ENCODE results near the gene SYT7. TPM values are rescaled to one million over a fixed set of nuclear protein-coding genes. Genes with fewer than 3 reads are reported as not detected.
A peak's percentile ranks its signal among the peaks of the same experiment; 100 is the strongest.

SYT7 gene
- total RNA-seq, 2 experiments from 2014 or later, result not detected

DNA sequence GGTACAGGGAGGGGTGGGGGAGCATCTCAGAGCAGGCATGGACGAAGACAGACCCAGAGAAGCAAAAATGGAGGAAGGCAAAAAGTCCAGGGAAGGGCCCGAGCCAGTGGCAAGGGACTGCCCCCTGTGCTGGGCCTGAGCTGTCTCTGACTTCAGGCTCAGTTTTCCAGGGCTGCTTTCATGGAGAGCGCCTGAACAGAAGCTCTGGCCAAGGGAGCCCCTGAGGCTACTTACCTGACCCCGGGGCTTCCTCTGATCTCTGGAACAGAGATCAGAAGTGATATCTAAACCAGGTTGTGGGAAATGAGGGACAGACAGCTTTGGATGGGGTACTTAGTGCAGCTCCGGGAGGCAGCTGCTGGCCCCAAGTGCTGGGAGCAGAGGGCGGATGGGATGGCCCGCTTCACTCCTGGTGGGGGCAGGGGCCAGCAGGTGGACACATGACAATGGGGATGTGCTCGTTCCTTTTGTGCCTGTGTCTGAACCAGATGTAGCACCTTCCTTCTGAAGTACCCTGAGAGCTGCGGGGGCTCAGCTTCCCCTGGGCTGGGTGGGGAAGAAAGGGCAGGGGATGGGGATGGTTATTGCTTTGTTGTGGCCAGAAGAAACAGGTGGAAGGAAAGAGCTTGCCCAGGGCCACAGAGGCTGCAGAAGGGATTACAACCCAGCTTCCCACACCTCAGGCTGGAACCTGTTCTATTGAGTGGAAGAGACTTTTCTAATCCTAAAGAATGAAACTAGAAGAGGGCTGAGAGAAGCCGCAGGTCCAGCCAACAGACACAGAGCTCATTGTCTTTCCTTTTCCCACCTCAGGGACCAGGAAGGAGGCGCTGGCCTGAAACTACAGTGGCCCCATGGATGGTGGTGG, 66.6 kb downstream of the SYT7 start:
- CTCF ChIA-PET, result interaction anchor here (0.7 to 2.5 kb wide), 7 partner anchors 12 to 219 kb away, joined by 3 to 12 read pairs (median 4); no protein-coding TSS in a partner anchor
- POLR2A ChIA-PET, result interaction anchor here (0.6 kb wide), 1 partner anchor 189 kb away, joined by 4 read pairs; no protein-coding TSS in a partner anchor
- peaks cover 6% of the 10 kb centered on the region for H3K4me1 Mint-ChIP-seq (ENCODE audit: low read depth)
- H3K27ac Mint-ChIP-seq, result no peak overlapping the region
- no peaks in the 10 kb centered on the region for H3K36me3 Mint-ChIP-seq (ENCODE audit: low read depth)
- peaks cover 12% of the 10 kb centered on the region for H3K27me3 Mint-ChIP-seq (ENCODE audit: low read depth)
- DNase-seq, result no peak
- no peak overlapping the region for H3K4me3 Mint-ChIP-seq
- H3K9me3 Mint-ChIP-seq (ENCODE audit: insufficient read depth), result no peaks in the 10 kb centered on the region
- ATAC-seq, result no peak

DNA sequence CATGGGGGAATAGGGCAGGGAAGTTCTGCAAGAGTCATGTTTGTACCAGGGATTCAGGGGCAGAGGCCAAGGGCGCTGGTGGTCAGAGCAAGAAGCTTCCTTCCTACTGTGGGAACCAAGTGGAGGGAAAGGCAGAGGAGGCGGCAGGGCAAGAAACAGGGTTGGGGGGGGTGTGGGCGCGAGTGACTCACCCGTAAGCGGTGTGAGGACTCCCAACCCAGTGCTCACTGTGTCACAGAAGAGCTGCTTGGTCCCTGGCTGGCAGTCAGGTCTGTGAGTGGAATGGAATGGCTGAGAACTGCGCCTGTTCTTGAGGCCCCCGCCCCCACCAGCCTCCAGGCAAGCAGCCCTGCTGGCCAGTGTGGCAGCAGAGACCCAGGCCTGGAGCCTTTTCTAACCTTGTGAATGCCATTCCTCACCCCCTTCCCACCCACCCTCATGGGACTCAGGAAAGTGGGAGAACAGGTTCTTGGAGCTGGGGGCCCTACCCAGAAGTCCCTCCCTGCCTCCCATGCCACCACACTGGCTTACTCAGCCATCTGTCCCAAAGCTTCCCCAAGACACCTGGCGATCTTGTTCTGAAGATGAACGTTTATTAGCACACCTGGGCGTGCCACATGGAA, 67.6 kb downstream of the SYT7 start:
- DNase-seq (no peak), ATAC-seq (no peak)
- ChIA-PET POLR2A (interaction anchor here (0.6 kb wide), 1 partner anchor 188 kb away, joined by 4 read pairs; no protein-coding TSS in a partner anchor), CTCF (interaction anchor here (1.2 to 2.5 kb wide), 2 partner anchors 31 to 67 kb away, joined by 5 to 12 read pairs; no protein-coding TSS in a partner anchor)
- peaks cover 13% of the 10 kb centered on the region for H3K27me3 Mint-ChIP-seq (ENCODE audit: low read depth)
- peaks cover 7% of the 10 kb centered on the region for H3K4me1 Mint-ChIP-seq (ENCODE audit: low read depth)
- H3K27ac Mint-ChIP-seq, result no peak overlapping the region
- H3K4me3 Mint-ChIP-seq, result no peak overlapping the region
- no peaks in the 10 kb centered on the region for H3K9me3 Mint-ChIP-seq (ENCODE audit: insufficient read depth)
- no peaks in the 10 kb centered on the region for H3K36me3 Mint-ChIP-seq (ENCODE audit: low read depth)

DNA sequence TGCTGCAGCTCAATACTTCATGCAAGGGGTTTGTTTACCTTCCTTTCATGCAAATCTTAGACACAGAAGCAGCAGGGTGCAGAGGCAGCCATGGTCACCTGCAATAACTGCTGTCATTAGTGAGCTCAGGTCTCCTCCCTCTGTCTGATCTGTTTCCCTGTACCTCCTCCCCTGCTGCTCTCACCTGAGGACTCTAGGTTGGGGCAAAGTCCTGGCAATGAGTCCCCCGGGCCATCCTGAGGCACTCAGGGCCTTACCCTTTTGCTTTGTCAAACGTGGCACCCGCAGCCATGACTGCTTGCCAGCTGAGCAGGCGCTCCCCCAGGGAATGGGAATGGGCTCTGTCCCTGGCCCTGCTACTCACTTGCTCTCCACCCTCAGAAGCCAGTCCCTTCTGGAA, 68.4 kb downstream of the SYT7 start:
- ChIA-PET POLR2A (no interaction called here), CTCF (interaction anchor here (0.7 to 1.5 kb wide), 2 partner anchors 66 to 77 kb away, joined by 3 to 5 read pairs; no protein-coding TSS in a partner anchor)
- DNase-seq, result no peak
- Mint-ChIP-seq H3K4me3 (no peak overlapping the region), H3K27ac (no peak overlapping the region), H3K4me1 (ENCODE audit: low read depth) (peaks cover 13% of the 10 kb centered on the region), H3K27me3 (ENCODE audit: low read depth) (peaks cover 21% of the 10 kb centered on the region), H3K36me3 (ENCODE audit: low read depth) (no peaks in the 10 kb centered on the region), H3K9me3 (ENCODE audit: insufficient read depth) (no peaks in the 10 kb centered on the region)
- ATAC-seq, result no peak

DNA sequence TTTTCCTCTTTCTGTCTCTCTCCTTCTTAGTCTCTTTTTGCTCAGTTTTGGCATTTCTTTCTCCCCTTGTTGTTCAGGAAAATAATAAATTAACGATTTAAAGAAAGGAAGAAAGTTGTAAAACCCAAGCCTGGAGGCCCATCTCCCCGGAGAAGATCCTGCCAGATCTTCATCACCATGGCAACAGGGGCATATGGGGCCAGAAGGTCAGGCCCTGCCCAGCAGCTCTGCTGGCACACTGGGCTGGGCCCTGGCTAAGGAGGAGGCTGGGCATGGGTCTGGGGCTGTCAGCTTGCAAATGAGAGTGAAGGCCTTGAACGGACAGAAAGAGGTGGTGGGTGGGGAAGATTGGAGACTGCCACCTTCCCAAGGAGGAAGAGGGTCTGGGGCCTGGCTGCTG, 69.5 kb downstream of the SYT7 start:
- Mint-ChIP-seq H3K4me1 (ENCODE audit: low read depth) (peaks cover 9% of the 10 kb centered on the region), H3K27me3 (ENCODE audit: low read depth) (peaks cover 28% of the 10 kb centered on the region), H3K27ac (no peak overlapping the region), H3K4me3 (no peak overlapping the region), H3K9me3 (ENCODE audit: insufficient read depth) (no peaks in the 10 kb centered on the region), H3K36me3 (ENCODE audit: low read depth) (no peaks in the 10 kb centered on the region)
- CTCF ChIA-PET, result interaction anchor here (1.3 to 1.5 kb wide), 2 partner anchors 21 to 65 kb away, joined by 4 to 5 read pairs; no protein-coding TSS in a partner anchor
- ATAC-seq (no peak), DNase-seq (no peak)
- POLR2A ChIA-PET, result no interaction called here

DNA sequence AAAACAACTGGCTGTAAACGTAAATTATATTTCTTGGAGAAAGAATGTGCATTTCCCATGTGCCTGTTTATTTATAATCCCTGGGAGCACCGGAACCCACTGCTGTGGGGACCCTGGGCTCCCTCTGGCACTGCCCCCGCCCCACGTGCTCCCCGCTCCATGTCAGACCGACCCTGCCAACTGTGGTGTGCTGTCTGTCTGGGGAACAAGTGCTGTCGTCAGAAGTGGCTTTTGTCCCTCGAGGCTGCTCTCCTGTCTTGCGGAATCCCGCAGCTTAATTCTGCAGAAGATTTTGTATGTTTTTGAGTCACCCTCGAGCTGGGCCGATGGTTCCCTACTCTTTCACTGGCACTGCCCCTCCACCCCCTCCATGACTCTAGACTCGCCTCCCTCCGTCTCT, 69.9 kb downstream of the SYT7 start:
- Mint-ChIP-seq H3K4me1 (ENCODE audit: low read depth) (peaks cover 9% of the 10 kb centered on the region), H3K27me3 (ENCODE audit: low read depth) (peaks cover 30% of the 10 kb centered on the region), H3K36me3 (ENCODE audit: low read depth) (no peaks in the 10 kb centered on the region), H3K4me3 (no peak overlapping the region), H3K9me3 (ENCODE audit: insufficient read depth) (no peaks in the 10 kb centered on the region), H3K27ac (no peak overlapping the region)
- CTCF ChIA-PET, result interaction anchor here (1.3 kb wide), 1 partner anchor 21 kb away, joined by 4 read pairs; no protein-coding TSS in a partner anchor
- DNase-seq, result no peak
- POLR2A ChIA-PET, result no interaction called here
- ATAC-seq, result no peak

DNA sequence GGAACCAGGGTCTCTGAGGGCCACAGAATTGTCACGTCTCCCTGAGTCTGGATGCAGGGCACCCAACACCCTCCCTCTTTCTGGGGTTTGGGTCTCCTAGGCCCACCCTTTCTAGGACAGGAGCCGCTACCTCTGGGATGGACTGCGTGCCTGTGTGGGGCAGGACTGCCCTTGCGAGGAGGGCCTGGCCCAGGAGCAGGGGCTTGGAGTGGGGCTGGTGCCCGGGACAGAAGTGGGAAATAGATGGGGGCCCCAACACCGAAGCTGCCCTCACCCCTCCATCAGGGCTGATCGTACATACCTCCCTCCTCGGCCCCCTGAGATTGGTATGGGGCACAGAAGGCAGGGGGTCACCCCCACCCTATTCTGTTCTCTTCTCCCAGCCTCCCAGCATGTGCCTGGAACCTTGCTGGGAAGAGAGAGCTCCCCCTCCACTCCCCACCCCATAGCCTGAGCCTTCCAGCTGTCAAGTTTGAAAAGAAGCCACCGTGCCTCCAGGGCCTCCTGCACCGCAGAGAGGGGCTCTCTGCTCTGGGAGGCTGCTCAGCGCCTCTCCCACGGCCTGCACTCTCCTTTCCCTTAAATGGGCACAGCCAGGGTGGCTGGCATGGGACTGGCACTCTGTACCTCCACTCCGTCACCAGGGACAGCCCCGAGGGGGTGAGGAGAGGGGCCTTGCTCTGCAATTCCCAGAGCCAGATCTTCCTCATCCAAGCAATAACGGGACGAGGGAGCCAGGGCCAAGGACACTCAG, 70.5 kb downstream of the SYT7 start:
- Mint-ChIP-seq H3K9me3 (ENCODE audit: insufficient read depth) (no peaks in the 10 kb centered on the region), H3K4me3 (peak overlapping the region; percentile 5), H3K27me3 (ENCODE audit: low read depth) (peaks cover 32% of the 10 kb centered on the region), H3K36me3 (ENCODE audit: low read depth) (no peaks in the 10 kb centered on the region), H3K27ac (no peak overlapping the region), H3K4me1 (ENCODE audit: low read depth) (peaks cover 9% of the 10 kb centered on the region)
- ATAC-seq, result no peak
- DNase-seq, result no peak
- CTCF ChIA-PET, result interaction anchor here (0.9 to 1.6 kb wide), 3 partner anchors 27 to 72 kb away, joined by 3 to 7 read pairs (median 3); no protein-coding TSS in a partner anchor
- POLR2A ChIA-PET, result no interaction called here

DNA sequence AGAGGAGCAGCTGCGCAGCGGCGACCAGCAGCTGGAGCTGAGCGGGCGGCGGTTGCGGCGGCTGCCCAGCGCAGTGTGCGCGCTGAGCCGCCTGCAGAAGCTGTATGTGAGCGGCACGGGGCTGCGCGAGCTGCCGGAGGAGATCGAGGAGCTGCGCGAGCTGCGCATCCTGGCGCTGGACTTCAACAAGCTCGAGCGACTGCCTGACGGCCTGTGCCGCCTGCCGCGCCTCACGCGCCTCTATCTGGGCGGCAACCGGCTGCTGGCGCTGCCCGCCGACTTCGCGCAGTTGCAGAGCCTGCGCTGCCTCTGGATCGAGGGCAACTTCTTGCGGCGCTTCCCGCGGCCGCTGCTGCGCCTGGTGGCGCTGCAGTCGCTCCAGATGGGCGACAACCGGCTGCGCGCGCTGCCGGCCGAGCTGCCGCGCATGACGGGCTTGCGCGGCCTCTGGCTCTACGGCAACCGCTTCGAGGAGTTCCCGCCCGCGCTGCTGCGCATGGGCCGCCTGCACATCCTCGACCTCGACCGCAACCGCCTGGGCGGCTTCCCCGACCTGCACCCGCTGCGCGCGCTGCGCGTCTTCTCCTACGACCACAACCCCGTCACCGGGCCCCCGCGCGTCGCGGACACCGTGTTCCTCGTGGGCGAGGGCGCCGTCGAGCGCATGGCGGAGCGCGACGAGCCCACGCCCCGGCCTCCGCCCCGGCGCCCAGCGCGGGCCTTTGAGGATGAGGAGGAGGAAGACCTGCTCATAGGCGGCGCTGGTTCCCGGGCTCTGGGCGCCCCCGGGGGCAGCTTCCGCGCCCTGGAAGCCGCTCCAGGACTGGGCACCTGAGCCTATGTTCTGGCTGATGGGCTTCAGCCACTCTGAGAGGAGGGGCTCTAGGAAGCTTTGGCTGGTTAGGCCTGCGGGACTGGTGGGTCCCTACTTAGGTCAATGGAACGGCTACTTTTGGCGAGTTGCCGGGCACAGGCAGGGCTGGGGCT, 71.5 kb downstream of the SYT7 start:
- POLR2A ChIA-PET, result no interaction called here
- peak overlapping the region; percentile 34 for H3K4me3 Mint-ChIP-seq

DNA sequence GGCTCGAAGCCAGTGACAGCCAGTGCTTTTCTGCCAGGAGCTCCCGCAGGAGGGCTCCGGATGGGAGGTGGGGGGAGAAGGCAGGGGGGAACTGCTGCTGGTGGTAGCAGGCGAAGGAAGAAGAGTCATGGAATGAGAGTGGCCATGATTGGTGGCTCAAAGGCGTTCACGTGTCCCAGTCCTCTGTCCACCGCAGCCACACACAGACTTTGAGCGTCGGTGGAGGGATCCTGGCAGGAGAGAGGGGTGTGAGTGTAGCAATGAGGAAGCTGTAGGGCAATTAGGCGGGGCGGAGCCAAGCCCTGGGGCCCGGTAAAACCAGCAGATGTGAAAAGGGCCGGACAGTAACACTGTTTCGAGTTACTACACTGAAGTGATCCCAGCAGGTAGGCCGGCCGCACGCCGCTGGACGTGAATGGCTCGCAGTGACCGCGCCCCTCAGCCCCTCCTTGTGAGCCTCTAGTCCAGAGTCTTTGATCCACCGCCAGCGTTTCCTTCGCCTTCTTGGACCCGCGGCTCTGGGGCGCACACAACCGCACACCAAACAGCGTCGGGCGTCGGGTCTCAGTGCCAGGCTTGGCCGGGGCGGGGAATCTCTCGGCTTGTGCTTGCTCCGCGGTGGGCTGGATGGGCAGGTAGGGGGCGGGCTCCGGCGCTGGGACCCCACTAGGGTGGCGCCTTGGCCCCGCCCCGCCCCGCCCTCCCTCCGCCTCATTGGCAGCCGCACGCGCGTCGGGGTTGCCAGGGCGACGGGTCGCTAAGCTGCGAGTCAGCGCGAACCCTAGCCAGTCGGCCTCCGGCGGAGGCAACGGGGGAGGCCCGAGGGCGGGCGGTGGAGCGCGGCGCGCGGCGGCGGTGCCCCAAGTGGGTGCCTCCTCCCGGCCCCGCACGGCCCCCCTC, 72.7 kb downstream of the SYT7 start, which contains the start of gene LRRC10B:
Gene LRRC10B (plus strand): TSS at position 788 of the 900 bp plus-strand sequence. CDS start 250 bp downstream, outside the sequence.
- Mint-ChIP-seq H3K27ac (no peak within 1 kb of the TSS), H3K4me3 (peak within 1 kb of the TSS; percentile 54), H3K36me3 (ENCODE audit: low read depth) (no peaks in the 10 kb centered on the region), H3K4me1 (ENCODE audit: low read depth) (peaks cover 13% of the 10 kb centered on the region), H3K9me3 (ENCODE audit: insufficient read depth) (no peaks in the 10 kb centered on the region), H3K27me3 (ENCODE audit: low read depth) (peaks cover 42% of the 10 kb centered on the region)
- ATAC-seq (peak; percentile 58), DNase-seq (peak; percentile 46)
- ChIA-PET CTCF (interaction anchor here (0.6 to 4.9 kb wide), 7 partner anchors 8 to 131 kb away, joined by 3 to 32 read pairs (median 5); no protein-coding TSS in a partner anchor), POLR2A (no interaction called here)

More for the DNA sequence above, 71.5 kb downstream of the SYT7 start:
- no peaks in the 10 kb centered on the region for H3K36me3 Mint-ChIP-seq (ENCODE audit: low read depth)
- no peak overlapping the region for H3K27ac Mint-ChIP-seq
- CTCF ChIA-PET, result interaction anchor here (0.6 to 4.9 kb wide), 9 partner anchors 8 to 130 kb away, joined by 3 to 32 read pairs (median 3); no protein-coding TSS in a partner anchor
- DNase-seq (peak; percentile 78), ATAC-seq (peak; percentile 83)
- no peaks in the 10 kb centered on the region for H3K9me3 Mint-ChIP-seq (ENCODE audit: insufficient read depth)
- peaks cover 36% of the 10 kb centered on the region for H3K27me3 Mint-ChIP-seq (ENCODE audit: low read depth)
- H3K4me1 Mint-ChIP-seq (ENCODE audit: low read depth), result peaks cover 9% of the 10 kb centered on the region

DNA sequence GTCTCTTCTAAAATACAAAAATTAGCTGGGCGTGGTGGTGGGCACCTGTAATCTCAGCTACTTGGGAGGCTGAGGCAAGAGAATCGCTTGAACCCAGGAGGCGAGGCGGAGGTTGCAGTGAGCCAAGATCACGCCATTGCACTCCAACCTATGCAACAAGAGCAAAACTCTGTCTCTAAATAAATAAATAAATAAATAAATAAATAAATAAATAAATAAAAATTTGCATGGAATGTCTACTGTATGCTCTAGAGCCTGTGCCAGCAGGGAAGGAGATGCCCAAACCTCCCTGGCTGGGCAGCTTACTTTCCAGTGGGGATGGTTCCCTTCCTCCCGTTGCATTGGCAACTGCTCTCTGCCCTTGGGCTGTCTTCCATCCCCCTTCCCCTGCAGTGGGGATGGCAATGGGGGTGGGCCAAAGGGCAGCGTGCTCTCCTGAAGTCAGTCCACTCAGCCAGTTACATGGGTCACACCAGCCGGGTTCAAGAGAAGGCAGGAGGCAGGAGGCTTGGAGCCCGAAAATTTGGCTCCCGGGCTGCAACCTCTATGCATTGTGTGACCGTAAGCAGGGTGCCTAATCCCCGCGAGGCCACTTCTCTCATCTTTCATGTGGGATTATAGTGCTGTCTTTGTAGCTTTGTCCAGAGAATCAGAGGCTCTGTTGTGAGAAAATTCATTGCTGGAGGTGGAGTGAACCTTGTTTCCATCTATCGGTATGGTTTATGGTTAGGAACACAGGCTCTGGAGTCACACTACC, 73.7 kb downstream of the SYT7 start:
- Mint-ChIP-seq H3K4me1 (ENCODE audit: low read depth) (peaks cover 13% of the 10 kb centered on the region), H3K36me3 (ENCODE audit: low read depth) (no peaks in the 10 kb centered on the region), H3K4me3 (peak overlapping the region; percentile 54), H3K27me3 (ENCODE audit: low read depth) (peaks cover 42% of the 10 kb centered on the region), H3K9me3 (ENCODE audit: insufficient read depth) (no peaks in the 10 kb centered on the region), H3K27ac (no peak overlapping the region)
- ChIA-PET POLR2A (no interaction called here), CTCF (interaction anchor here (1.4 to 4.9 kb wide), 2 partner anchors 10 to 29 kb away, joined by 5 to 32 read pairs; no protein-coding TSS in a partner anchor)
- ATAC-seq, result no peak
- no peak for DNase-seq
